Vein endothelial cell (primary cell): ENCODE data around the gene OR9G1. TPM values are rescaled to one million over a fixed set of nuclear protein-coding genes. Genes with fewer than 3 reads are reported as not detected.

Experiments
- small RNA-seq: library from RNA; depleted of rRNA; stranded (forward); fragments of <200 nt; gene quantifications from one replicate; pipeline ENCODE3, GENCODE V24; 2012
- total RNA-seq: library from RNA; depleted of rRNA; stranded (reverse); fragments of >200 nt; gene quantifications from 2 replicates; pipeline ENCODE4 v1.2.3, GENCODE V29; 2012

Gene OR9G1, protein sequence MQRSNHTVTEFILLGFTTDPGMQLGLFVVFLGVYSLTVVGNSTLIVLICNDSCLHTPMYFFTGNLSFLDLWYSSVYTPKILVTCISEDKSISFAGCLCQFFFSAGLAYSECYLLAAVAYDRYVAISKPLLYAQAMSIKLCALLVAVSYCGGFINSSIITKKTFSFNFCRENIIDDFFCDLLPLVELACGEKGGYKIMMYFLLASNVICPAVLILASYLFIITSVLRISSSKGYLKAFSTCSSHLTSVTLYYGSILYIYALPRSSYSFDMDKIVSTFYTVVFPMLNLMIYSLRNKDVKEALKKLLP
- total RNA-seq, result not detected in 2 replicates

DNA sequence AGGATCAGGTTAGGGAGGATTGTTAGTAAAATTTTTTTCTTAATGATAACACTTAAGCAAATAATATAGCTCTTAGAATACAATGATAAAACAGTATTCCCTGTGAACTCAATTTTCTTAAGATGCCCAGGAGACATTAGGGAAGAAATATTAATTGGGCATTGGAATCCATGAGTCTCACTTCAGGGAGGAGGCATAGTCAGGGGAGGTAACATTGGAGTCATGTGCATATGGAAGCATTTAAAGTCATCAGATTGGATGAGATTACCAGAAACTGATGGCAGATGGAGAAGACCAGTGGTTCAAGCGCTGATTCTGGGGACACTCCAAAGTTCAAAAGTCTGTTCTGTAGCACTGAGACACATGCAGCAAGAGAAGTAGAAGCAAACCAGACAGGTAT is at the start of gene OR9G1:
TSS of gene OR9G1 (plus strand) at position 301 of the 400 bp plus-strand sequence. CDS start 1,293 bp downstream, outside the sequence.

DNA sequence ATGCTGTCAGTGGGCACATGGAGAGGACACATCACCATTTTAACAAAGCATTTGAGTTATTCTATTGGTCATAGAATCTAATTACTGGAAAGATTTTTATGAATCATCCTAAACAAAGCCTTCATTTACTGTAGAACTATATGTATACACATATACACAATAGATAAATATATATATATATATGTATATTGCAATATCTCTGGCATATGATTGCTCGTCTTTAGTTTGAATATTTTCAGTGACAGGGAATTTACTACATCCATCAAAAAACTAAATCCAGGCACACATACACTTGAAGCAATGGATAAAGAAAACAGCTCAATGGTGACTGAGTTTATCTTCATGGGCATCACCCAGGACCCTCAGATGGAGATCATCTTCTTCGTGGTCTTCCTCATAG is 35.5 kb upstream of the OR9G1 start, which contains the start of gene OR5AR1:
TSS of gene OR5AR1 (plus strand) at position 301 of the 400 bp plus-strand sequence. CDS start at position 301, 0 bp downstream.

DNA sequence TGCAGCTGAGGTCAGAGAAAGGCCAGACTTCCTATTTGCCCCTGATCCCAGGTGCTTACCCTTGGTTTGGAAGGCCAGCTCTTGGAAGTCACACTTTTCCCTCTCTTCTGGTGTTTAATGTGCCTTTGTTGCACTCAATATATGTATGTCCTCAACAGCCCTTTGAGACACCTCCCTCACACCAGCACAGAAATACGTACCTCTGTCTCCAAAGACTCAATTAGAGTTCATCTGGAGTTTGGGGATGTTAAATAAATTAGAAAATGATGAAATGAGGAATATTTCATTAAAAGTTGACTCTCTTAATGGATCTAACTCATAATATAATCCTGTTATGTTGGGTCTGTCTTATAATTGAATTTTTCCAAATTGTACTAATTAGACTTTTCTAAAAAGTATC is 49.7 kb downstream of the OR9G1 start, which contains the start of gene OR9G4:
TSS of gene OR9G4 (minus strand) at position 101 of the 400 bp plus-strand sequence. CDS start 4,931 bp downstream, outside the sequence.

Small RNA genes lying within 50 kb of the gene (small RNA-seq; reads per million reads assigned to genes)
- gene AP001803.1, result not detected
- not detected for gene AP004245.1
- gene MIR6128, result not detected

Other genes with a start within 250 kb of the OR9G1 start
- gene OR5M3, start 225.7 kb upstream of the OR9G1 start, total RNA-seq, result not detected in 2 replicates
- gene OR5M8, start 207.7 kb upstream of the OR9G1 start, total RNA-seq, result not detected in 2 replicates
- gene OR5M11, start 155.8 kb upstream of the OR9G1 start, total RNA-seq, result not detected in 2 replicates
- not detected in 2 replicates for gene OR5M10, start 121.4 kb upstream of the OR9G1 start, total RNA-seq
- gene OR5M1, start 84.2 kb upstream of the OR9G1 start, total RNA-seq, result not detected in 2 replicates
- gene OR5AP2, start 56.7 kb upstream of the OR9G1 start, total RNA-seq, result not detected in 2 replicates
- not detected in 2 replicates for gene OR5AR1, start 35.4 kb upstream of the OR9G1 start, total RNA-seq
- not detected in 2 replicates for gene OR9G4, start 49.6 kb downstream of the OR9G1 start, total RNA-seq